ENCODE measurements around the gene MED27.

The MED27 gene

DNA sequence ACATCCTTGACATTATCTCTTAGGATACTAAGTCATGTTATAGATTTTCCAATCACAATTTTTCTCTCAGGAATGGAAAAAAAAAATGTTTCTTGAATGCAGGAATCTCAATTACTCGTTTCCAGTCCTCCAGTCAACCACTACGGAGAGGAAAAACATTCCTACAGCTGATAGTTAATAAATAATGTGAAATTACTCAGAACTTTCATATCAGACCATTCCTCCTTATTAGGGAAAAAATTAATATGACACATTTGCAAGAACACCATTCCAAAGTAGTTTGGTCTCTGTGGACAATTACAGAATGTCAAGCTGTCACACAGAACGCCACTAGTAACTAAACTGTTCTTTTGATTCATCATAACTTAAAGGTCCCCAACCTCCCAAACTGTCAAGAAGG is 31.5 kb downstream of the MED27 start (continued):
- TF ChIP-seq, protein P1, sequence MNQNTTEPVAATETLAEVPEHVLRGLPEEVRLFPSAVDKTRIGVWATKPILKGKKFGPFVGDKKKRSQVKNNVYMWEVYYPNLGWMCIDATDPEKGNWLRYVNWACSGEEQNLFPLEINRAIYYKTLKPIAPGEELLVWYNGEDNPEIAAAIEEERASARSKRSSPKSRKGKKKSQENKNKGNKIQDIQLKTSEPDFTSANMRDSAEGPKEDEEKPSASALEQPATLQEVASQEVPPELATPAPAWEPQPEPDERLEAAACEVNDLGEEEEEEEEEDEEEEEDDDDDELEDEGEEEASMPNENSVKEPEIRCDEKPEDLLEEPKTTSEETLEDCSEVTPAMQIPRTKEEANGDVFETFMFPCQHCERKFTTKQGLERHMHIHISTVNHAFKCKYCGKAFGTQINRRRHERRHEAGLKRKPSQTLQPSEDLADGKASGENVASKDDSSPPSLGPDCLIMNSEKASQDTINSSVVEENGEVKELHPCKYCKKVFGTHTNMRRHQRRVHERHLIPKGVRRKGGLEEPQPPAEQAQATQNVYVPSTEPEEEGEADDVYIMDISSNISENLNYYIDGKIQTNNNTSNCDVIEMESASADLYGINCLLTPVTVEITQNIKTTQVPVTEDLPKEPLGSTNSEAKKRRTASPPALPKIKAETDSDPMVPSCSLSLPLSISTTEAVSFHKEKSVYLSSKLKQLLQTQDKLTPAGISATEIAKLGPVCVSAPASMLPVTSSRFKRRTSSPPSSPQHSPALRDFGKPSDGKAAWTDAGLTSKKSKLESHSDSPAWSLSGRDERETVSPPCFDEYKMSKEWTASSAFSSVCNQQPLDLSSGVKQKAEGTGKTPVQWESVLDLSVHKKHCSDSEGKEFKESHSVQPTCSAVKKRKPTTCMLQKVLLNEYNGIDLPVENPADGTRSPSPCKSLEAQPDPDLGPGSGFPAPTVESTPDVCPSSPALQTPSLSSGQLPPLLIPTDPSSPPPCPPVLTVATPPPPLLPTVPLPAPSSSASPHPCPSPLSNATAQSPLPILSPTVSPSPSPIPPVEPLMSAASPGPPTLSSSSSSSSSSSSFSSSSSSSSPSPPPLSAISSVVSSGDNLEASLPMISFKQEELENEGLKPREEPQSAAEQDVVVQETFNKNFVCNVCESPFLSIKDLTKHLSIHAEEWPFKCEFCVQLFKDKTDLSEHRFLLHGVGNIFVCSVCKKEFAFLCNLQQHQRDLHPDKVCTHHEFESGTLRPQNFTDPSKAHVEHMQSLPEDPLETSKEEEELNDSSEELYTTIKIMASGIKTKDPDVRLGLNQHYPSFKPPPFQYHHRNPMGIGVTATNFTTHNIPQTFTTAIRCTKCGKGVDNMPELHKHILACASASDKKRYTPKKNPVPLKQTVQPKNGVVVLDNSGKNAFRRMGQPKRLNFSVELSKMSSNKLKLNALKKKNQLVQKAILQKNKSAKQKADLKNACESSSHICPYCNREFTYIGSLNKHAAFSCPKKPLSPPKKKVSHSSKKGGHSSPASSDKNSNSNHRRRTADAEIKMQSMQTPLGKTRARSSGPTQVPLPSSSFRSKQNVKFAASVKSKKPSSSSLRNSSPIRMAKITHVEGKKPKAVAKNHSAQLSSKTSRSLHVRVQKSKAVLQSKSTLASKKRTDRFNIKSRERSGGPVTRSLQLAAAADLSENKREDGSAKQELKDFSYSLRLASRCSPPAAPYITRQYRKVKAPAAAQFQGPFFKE (tag by site-specific recombination; IDR thresholded peaks at IDR 0.05; ENCODE audit: borderline replicate concordance): no peak
- TF ChIP-seq BCL11B (tag by site-specific recombination; IDR thresholded peaks at IDR 0.05; ENCODE audit: low read depth): no peak
- TF ChIP-seq ZNF202 (tag by site-specific recombination; IDR thresholded peaks at IDR 0.05; ENCODE audit: borderline replicate concordance): no peak
- no peak for TF ChIP-seq ZNF571 (tag by site-specific recombination; IDR thresholded peaks at IDR 0.05)

DNA sequence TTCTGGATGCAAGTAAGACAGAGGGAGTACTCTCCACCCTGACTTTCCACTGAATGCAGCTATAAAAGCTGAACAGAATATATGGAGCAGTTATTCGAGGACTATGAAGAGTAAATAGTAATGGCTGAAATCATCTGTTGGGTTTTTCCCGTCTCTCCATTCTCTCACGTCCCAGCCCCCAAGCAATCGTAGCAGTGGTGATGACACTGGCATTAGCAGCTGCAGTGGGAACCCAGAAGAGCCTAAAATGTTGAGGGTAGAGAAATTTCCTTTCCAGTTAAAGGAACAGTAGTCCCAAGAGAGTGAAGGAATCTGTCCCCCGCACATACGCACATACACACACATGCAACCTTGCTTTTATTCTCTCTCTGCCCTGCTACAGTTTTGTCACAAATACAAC is 33.2 kb downstream of the MED27 start:
- Histone ChIP-seq H3K4me1 (ENCODE audit: control insufficient read depth, insufficient read depth, low read length) (no peaks in the 10 kb centered on the region), H3K4me3 (ENCODE audit: low read depth, low read length) (no peak overlapping the region), H3K27ac (ENCODE audit: extremely low read depth, low read depth, low read length) (no peak overlapping the region), H3K9me3 (ENCODE audit: control insufficient read depth, insufficient read depth, low read depth, low read length) (no peaks in the 10 kb centered on the region), H3K36me3 (ENCODE audit: control insufficient read depth in 2 of 2, insufficient read depth in 1 of 2, low read length in 2 of 2) (no peaks in the 10 kb centered on the region)
- CTCF ChIA-PET: interaction anchor here (0.6 to 1.1 kb wide), 2 partner anchors 22 to 119 kb away, joined by 3 to 5 read pairs; no protein-coding TSS in a partner anchor
- POLR2A ChIA-PET: interaction anchor here (0.6 kb wide), 1 partner anchor 36 kb away, joined by 3 read pairs; no protein-coding TSS in a partner anchor
- TF ChIP-seq, protein P2, sequence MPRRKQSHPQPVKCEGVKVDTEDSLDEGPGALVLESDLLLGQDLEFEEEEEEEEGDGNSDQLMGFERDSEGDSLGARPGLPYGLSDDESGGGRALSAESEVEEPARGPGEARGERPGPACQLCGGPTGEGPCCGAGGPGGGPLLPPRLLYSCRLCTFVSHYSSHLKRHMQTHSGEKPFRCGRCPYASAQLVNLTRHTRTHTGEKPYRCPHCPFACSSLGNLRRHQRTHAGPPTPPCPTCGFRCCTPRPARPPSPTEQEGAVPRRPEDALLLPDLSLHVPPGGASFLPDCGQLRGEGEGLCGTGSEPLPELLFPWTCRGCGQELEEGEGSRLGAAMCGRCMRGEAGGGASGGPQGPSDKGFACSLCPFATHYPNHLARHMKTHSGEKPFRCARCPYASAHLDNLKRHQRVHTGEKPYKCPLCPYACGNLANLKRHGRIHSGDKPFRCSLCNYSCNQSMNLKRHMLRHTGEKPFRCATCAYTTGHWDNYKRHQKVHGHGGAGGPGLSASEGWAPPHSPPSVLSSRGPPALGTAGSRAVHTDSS (tag by site-specific recombination; IDR thresholded peaks at IDR 0.05): no peak
- TF ChIP-seq WT1 (tag by site-specific recombination; IDR thresholded peaks at IDR 0.05): no peak

DNA sequence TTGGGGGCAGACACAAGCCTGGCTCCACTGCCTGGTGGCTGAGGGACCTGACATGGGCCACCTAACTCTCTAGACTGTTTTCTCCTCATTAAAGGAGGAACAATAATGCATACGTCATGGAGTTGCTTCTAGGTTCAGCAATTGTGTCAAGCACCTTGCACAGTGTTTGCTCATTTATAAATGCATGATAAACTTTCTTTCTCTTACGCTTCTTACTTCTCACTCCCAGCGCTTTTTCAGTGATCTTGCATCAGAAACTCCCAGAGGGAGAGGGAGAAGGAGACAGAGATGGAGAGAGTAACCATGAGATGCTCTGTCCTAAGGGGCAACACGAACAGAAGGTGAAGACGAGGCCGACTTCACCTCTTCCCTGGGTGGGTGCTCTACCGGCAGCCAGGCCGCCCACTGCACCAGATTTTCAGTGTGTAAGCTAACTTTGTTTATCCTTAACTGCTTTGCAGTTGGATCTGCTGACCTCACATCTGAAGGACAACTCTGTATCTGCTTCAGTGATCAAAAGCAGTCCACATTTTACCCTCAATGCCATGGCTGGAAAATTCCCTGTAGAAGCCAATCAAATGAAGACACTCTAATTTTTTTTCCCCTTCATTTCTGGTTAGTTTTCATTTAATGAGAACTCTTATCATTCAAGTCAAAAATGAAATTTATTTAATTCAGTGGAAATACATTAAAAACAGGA is 35.3 kb downstream of the MED27 start:
- TF ChIP-seq, protein P3, sequence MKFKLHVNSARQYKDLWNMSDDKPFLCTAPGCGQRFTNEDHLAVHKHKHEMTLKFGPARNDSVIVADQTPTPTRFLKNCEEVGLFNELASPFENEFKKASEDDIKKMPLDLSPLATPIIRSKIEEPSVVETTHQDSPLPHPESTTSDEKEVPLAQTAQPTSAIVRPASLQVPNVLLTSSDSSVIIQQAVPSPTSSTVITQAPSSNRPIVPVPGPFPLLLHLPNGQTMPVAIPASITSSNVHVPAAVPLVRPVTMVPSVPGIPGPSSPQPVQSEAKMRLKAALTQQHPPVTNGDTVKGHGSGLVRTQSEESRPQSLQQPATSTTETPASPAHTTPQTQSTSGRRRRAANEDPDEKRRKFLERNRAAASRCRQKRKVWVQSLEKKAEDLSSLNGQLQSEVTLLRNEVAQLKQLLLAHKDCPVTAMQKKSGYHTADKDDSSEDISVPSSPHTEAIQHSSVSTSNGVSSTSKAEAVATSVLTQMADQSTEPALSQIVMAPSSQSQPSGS (tag by site-specific recombination; IDR thresholded peaks at IDR 0.05; ENCODE audit: low read depth): peak; percentile 55; the same call in 1 of the 2 replicates
- TF ChIP-seq KLF7 (tag by site-specific recombination; IDR thresholded peaks at IDR 0.05; ENCODE audit: borderline replicate concordance): no peak
- 0 out of 2 replicates have a peak, but pooled peaks have one; percentile 5 for TF ChIP-seq PRDM1 (tag by site-specific recombination; IDR thresholded peaks at IDR 0.05)
- peak; percentile 64 for TF ChIP-seq ZBTB17 (tag by site-specific recombination; IDR thresholded peaks at IDR 0.05)
- TF ChIP-seq ZNF416 (tag by site-specific recombination; IDR thresholded peaks at IDR 0.05): no peak
- TF ChIP-seq ZNF658 (tag by site-specific recombination; IDR thresholded peaks at IDR 0.05): no peak
- no peak for TF ChIP-seq ZSCAN16 (tag by site-specific recombination; IDR thresholded peaks at IDR 0.05)
- no peak for TF ChIP-seq SP2 (tag by site-specific recombination; IDR thresholded peaks at IDR 0.05)
- no peaks in the 10 kb centered on the region for H3K9me3 ChIP-seq (ENCODE audit: control insufficient read depth, insufficient read depth, low read depth, low read length)
- H3K27ac ChIP-seq (ENCODE audit: extremely low read depth, low read depth, low read length): no peak overlapping the region
- no peak overlapping the region for H3K4me3 ChIP-seq (ENCODE audit: low read depth, low read length)
- H3K36me3 ChIP-seq (ENCODE audit: control insufficient read depth in 2 of 2, insufficient read depth in 1 of 2, low read length in 2 of 2): no peaks in the 10 kb centered on the region
- H3K4me1 ChIP-seq (ENCODE audit: control insufficient read depth, insufficient read depth, low read length): no peaks in the 10 kb centered on the region
- ChIA-PET POLR2A (no interaction called here), CTCF (no interaction called here)

Data from HEK293 (cell line).